Measurements from ENCODE around the gene APBA2. TPM values are rescaled to one million over a fixed set of nuclear protein-coding genes. Genes with fewer than 3 reads are reported as not detected.

APBA2 gene
- total RNA-seq, 1 experiment from 2014 or later, result not detected

- no peak overlapping the region for H3K4me3 Mint-ChIP-seq (ENCODE audit: unreplicated experiment)
- H3K27ac Mint-ChIP-seq (ENCODE audit: unreplicated experiment), result no peak overlapping the region
- CTCF ChIA-PET, result no interaction called here
- no peaks in the 10 kb centered on the region for H3K36me3 ChIP-seq (ENCODE audit: control insufficient read depth, insufficient read depth, low read length)
- no peak for TF ChIP-seq CTCF (IDR thresholded peaks at IDR 0.05; ENCODE audit: insufficient read depth in 1 of 2, low read depth in 1 of 2, low read length in 1 of 2, severe bottlenecking in 1 of 2, unreplicated experiment in 1 of 2)
- no peak for DNase-seq
- H3K4me3 ChIP-seq (ENCODE audit: low read depth, low read length), result no peak overlapping the region
- intact Hi-C loops (cut with micrococcal nuclease; ENCODE audit: unreplicated experiment), result no loop called here
- no TSS peak for BruUV-seq (replicated peaks)
- H3K27me3 ChIP-seq (replicated peaks; ENCODE audit: control insufficient read depth, insufficient read depth, low read length), result no peaks in the 10 kb centered on the region
- POLR2A ChIA-PET, result no interaction called here
- H3K36me3 Mint-ChIP-seq (ENCODE audit: insufficient read depth, unreplicated experiment), result no peaks in the 10 kb centered on the region
- H3K4me1 Mint-ChIP-seq (ENCODE audit: low read depth, unreplicated experiment), result no peaks in the 10 kb centered on the region
- H3K9me3 ChIP-seq, result no peaks in the 10 kb centered on the region
- H3K4me1 ChIP-seq, result no peaks in the 10 kb centered on the region
- H3K9me3 Mint-ChIP-seq (ENCODE audit: unreplicated experiment), result no peaks in the 10 kb centered on the region
- peaks cover 6% of the 10 kb centered on the region for H3K27me3 Mint-ChIP-seq (ENCODE audit: insufficient read depth, unreplicated experiment)
Observed at GRCh38 chr15:28960979-28961378, 75.2 kb downstream of the APBA2 start.

- H3K36me3 Mint-ChIP-seq (ENCODE audit: insufficient read depth, unreplicated experiment), result no peaks in the 10 kb centered on the region
- Histone ChIP-seq H3K4me3 (ENCODE audit: low read depth, low read length) (no peak overlapping the region), H3K36me3 (ENCODE audit: control insufficient read depth, insufficient read depth, low read length) (no peaks in the 10 kb centered on the region), H3K9me3 (no peaks in the 10 kb centered on the region), H3K4me1 (no peaks in the 10 kb centered on the region), H3K27me3 (replicated peaks; ENCODE audit: control insufficient read depth, insufficient read depth, low read length) (no peaks in the 10 kb centered on the region)
- H3K27ac Mint-ChIP-seq (ENCODE audit: unreplicated experiment), result no peak overlapping the region
- DNase-seq, result no peak
- H3K9me3 Mint-ChIP-seq (ENCODE audit: unreplicated experiment), result no peaks in the 10 kb centered on the region
- BruUV-seq (replicated peaks), result no TSS peak
- no peak overlapping the region for H3K4me3 Mint-ChIP-seq (ENCODE audit: unreplicated experiment)
- ChIA-PET POLR2A (no interaction called here), CTCF (no interaction called here)
- peaks cover 8% of the 10 kb centered on the region for H3K27me3 Mint-ChIP-seq (ENCODE audit: insufficient read depth, unreplicated experiment)
- no peaks in the 10 kb centered on the region for H3K4me1 Mint-ChIP-seq (ENCODE audit: low read depth, unreplicated experiment)
- intact Hi-C loops (cut with micrococcal nuclease; ENCODE audit: unreplicated experiment), result no loop called here
- no peak for TF ChIP-seq CTCF (IDR thresholded peaks at IDR 0.05; ENCODE audit: insufficient read depth in 1 of 2, low read depth in 1 of 2, low read length in 1 of 2, severe bottlenecking in 1 of 2, unreplicated experiment in 1 of 2)
Observed at GRCh38 chr15:28961391-28961790, 75.6 kb downstream of the APBA2 start.

GRCh38 chr15:28962851-28963710 is 77.3 kb downstream of the APBA2 start:
- no peak for TF ChIP-seq CTCF (IDR thresholded peaks at IDR 0.05; ENCODE audit: insufficient read depth in 1 of 2, low read depth in 1 of 2, low read length in 1 of 2, severe bottlenecking in 1 of 2, unreplicated experiment in 1 of 2)
- Mint-ChIP-seq H3K27me3 (ENCODE audit: insufficient read depth, unreplicated experiment) (peaks cover 8% of the 10 kb centered on the region), H3K4me1 (ENCODE audit: low read depth, unreplicated experiment) (no peaks in the 10 kb centered on the region), H3K4me3 (ENCODE audit: unreplicated experiment) (no peak overlapping the region), H3K9me3 (ENCODE audit: unreplicated experiment) (no peaks in the 10 kb centered on the region), H3K36me3 (ENCODE audit: insufficient read depth, unreplicated experiment) (no peaks in the 10 kb centered on the region), H3K27ac (ENCODE audit: unreplicated experiment) (no peak overlapping the region)
- H3K27me3 ChIP-seq (replicated peaks; ENCODE audit: control insufficient read depth, insufficient read depth, low read length), result no peaks in the 10 kb centered on the region
- ChIA-PET POLR2A (no interaction called here), CTCF (no interaction called here)
- no peaks in the 10 kb centered on the region for H3K9me3 ChIP-seq
- no peaks in the 10 kb centered on the region for H3K4me1 ChIP-seq
- BruUV-seq (replicated peaks), result no TSS peak
- intact Hi-C loops (cut with micrococcal nuclease; ENCODE audit: unreplicated experiment), result no loop called here
- no peak overlapping the region for H3K4me3 ChIP-seq (ENCODE audit: low read depth, low read length)
- no peak for DNase-seq
- H3K36me3 ChIP-seq (ENCODE audit: control insufficient read depth, insufficient read depth, low read length), result no peaks in the 10 kb centered on the region
